T follicular helper cell (primary cell): ENCODE measurements around the gene PLD5.
"Not testable (repeated sequence)": the region's sequence is repeated elsewhere in the genome, so short reads cannot be mapped to it uniquely, and the experiment has no call there.

ENCODE experiments used
- DNase-seq: peaks from one replicate; pipeline ENCODE4 v3.0.0-alpha.2; 2020; ENCODE audit warnings: low read depth

Gene PLD5

DNA sequence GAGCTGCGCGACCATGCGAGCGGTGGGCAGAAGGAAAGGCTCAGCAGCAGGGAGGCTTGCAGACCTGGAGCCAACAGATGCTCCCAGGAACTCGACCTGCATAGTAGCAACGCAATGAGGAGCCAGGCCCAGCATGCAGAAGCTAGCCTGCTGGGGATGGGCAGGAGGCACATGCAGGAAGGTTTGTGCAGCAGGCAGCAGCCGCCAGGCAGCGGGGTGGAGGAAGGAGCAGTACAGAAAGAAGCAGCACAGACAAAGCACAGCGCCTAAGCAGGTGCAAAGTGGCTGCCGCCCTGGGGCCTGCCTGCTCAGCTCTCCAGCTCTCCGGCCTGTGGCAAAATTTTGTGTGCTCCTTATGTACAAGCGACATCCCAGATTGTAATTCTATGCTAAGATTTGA lies 312.1 kb downstream of the PLD5 start:
- no peak for DNase-seq

DNA sequence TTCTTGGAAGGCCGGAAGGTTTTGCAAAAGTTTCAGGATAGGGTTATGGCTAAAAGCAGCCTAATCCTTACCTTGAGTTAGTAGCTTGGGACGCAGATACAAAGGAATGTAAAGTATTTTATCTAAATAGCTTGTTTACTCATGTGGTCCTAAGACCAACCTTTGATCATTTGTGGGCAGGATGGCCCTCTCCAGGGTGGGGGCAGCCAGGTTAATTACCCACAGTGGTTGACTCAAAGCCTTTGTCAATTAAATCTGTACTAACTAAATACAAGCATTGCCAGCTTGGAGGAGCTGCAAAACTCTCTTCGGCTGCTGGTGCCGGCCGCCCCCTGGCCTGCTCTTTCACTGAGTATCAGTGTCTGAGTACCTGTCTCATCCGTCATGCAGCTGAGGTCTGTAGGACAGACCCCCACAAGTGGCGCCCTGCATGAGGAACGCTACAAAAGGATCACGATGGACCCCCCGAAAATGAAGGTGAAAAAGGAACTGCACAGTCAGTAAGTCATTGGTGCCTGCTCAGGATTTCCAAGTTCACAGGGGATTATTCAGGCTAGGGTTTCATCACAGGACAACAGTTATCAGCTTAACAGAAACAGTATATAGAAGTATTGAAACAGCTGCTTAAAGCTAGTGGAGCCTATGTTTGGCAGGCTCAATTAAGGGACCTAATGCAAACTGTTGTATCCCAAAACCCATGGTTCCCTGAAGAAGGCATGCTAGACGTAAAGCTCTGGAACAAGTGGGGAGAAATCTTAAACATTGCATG lies 313.1 kb downstream of the PLD5 start:
- no peak for DNase-seq

DNA sequence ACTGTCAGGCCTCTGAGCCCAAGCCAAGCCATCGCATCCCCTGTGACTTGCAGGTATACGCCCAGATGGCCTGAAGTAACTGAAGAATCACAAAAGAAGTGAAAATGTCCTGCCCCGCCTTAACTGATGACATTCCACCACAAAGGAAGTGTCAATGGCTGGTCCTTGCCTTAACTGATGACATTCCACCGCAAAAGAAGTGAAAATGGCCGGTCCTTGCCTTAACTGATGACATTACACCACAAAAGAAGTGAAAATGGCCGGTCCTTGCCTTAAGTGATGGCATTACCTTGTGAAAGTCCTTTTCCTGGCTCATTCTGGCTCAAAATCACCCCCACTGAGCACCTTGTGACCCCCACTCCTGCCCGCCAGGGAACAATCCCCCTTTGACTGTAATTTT lies 314.2 kb downstream of the PLD5 start:
- DNase-seq: not testable (repeated sequence)

DNA sequence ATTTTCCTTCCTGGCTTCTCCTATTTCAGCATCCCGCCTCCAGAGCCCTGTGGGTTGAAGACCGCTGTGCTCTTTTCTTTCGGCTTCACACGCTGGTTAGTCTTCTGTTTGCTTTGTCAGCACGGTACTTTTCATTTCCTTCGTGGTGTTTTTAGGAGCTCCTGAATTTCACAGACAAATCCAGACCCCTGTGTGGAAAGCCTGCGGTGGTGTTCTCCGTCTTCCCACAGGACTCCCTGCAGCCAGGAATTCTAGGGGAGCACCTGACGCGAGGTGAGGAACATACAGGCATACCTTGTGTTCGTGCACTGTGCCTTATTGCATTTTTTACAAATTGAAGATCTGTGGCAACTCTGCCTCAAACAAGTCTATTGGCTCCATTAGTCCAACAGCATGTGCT lies 315.4 kb downstream of the PLD5 start:
- no peak for DNase-seq

GRCh38 chr1:242208021-242208420 lies 316.5 kb downstream of the PLD5 start:
- DNase-seq: no peak

- DNase-seq: no peak
These were observed 317.5 kb downstream of the PLD5 start for GRCh38 chr1:242206994-242207393.

GRCh38 chr1:242205622-242206489 lies 318.6 kb downstream of the PLD5 start:
- no peak for DNase-seq

DNA sequence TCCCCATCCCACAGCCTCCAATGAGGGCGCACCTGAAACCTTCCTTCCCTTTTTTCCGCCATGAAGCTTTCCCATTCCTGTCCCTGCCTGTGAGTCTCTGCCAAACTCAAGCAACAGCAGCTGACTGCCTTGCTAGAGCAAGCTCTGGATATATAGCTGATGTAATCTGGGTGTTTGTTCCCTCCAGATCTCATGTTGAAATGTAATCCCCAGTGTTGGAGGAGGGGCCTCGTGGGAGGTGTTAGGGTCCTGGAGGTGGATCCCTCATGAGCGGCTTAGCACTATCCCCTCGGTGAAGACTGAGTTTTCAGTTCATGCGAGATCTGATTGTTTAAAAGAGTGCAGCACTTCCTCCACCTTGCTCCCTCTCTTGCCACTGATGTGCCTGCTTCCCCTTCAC lies 321.2 kb downstream of the PLD5 start:
- DNase-seq: no peak

DNA sequence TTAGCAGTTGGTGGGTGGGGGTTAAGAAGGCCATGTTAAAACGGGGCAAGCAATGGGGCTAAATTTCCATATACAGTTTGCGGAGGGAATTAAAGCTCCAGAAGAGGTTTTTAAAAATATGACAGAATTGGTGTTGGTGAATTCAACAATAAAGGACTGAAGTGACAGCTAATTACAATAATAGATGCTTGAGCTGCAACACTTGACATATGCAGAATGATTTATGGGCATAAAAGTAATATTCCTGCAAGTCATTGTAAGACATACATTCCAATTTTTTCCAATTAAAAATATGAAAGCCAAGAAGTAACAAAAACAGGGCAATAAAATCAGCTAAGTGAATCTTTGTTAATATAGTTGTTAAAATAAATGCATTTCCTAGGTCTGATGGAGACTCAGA lies 323.4 kb downstream of the PLD5 start:
- DNase-seq: no peak

GRCh38 chr1:242199776-242200458 lies 324.6 kb downstream of the PLD5 start:
- no peak for DNase-seq

DNA sequence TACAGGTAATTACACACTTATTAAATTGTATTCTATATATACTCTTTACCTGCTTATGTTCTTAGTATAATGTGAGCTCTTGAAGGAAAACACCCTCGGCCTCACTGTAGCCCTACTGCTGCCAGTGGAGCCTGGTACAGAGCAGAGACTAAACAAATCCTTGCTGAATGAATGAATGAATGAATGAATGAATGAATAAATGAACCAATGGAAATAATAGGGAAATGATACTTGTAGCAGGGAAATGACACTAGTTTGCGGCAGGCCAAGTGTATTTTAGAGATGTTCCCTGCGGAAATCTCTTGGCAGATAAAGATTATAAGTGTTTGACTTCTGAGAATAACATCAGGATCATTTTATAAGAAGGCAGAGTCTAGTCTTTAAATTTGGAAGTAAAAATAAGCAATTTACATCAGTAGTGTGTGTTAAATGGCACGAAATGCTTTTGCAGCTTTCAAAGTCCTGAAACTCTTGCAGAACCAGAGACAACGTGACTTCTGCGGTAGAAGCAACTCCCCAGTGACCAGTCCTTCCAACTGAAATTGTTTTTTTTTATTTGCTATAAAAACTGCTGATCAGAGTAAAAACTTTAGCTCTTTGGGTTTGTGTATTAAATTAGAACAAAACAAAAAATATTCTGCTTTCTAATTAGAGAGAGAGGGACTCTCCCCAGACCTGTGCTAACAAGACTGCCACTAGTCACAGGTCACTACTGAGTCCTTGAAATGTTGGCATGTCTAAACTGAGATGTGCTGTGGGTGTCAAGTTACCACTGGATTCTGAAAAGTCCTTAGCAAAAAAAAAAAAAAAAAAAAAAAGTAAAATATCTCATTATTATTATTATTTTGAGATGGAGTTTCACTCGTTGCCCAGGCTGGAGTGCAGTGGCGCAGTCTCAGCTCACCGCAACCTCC lies 326.3 kb downstream of the PLD5 start:
- DNase-seq: no peak

DNA sequence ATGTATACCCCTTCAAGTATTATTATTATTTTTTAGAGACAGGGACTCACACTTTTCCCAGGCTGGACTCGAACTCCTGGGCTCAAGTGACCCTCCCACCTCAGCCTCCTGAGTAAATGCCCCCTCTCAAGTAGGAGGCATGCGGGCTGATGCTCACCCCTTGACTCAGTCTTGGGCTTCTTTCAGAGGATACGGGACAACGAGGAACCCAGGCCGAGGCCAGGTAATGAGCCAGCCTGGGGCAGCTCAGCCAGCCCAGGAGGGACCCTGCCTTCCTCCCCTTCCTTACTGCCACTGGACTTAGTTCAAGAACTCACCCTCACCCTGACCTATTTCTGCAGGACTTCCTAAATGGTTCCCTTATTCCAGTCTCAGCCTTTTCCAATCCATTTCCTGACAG lies 327.6 kb downstream of the PLD5 start:
- no peak for DNase-seq

- no peak for DNase-seq
These were observed 328.4 kb downstream of the PLD5 start for GRCh38 chr1:242196101-242196500.

GRCh38 chr1:242189591-242189990 lies 334.9 kb downstream of the PLD5 start:
- DNase-seq: no peak

DNA sequence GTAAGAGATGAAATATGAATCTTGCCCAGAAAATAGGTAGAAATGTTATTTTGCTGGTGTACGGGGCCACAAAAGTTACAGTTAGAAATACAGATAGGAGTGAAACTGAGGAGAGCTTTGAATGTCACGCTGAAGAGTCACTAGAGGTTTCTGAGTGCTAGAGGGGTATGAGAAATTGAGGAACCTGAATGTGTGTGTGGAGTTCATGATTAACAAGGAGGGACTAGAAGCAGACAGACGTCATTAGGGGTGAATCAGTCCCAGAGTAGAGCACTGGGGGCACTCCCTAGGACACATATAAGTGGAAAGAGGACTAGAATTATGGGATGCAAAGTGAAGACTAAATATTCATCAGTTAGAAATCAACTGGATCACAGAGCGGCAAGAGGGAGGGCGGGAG lies 336.7 kb downstream of the PLD5 start:
- no peak for DNase-seq

DNA sequence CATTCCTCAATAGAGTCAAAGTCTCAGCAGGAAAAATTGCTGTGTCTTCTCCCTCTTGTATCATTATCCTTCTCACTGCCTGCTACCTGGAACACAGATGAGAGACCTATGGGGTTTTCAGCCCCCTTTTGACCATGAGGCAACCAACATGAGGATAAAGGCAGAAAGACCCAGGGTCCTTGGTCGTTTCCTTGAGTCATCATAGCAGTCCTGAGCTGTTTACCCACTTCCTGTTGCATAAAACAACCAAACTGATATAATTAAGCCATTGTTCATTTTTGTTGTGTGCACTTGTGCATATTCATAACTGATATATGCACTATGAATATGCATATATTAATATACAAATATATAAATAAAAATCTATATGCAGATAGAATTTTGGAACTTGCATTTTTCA lies 337.3 kb downstream of the PLD5 start:
- DNase-seq: no peak

GRCh38 chr1:242185731-242186130 lies 338.8 kb downstream of the PLD5 start:
- no peak for DNase-seq

DNA sequence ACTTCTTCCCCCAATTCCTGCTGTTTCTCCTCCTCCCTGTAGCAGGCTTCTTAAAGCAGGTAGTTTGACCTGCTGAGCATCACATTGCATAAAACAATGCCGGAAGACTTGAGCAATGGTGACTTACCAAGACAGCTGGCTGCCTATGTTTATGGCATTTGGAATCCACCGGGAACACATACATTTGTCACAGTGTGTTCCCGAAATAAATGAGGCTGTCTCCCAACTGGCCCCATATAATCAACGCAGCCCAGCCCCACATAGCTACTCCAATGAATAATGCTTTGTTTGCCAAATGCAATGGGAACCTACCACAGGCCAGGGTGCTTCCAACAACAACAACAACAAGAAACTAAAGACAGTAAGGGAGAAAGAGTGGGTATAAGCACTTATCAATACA lies 339.5 kb downstream of the PLD5 start:
- DNase-seq: no peak

- not testable (repeated sequence) for DNase-seq
These were observed 344.7 kb downstream of the PLD5 start for GRCh38 chr1:242179767-242180166.

GRCh38 chr1:242178924-242179708 lies 345.4 kb downstream of the PLD5 start:
- DNase-seq: no peak

- DNase-seq: no peak
These were observed 346.1 kb downstream of the PLD5 start for GRCh38 chr1:242178436-242178835.
